Lung (tissue), 12 donors: ENCODE data around the gene ABHD12. TPM values are rescaled to one million over a fixed set of nuclear protein-coding genes. Genes with fewer than 3 reads are reported as not detected.
A peak's percentile ranks its signal among the peaks of the same experiment; 100 is the strongest.

Experiments used
- ATAC-seq: fragments of 200-7000 bp; cut with Tn5 transposase; one replicate; pipeline ENCODE4 v1.9.1; 2020; ENCODE audit warnings: moderate number of reproducible peaks; ENCODE audit not compliant: insufficient read depth, low FRiP score
- DNase-seq, 3 donors: peaks; one replicate each; pipeline ENCODE4 v3.0.0-alpha.2; 2013 to 2017
- H3K27ac ChIP-seq, 2 donors: one replicate each; pipeline ENCODE4 v1.5.1; 2013; ENCODE audit warnings: mild to moderate bottlenecking in 2 of 2, moderate library complexity in 2 of 2, control low read depth in 1 of 2, inconsistent platforms in 1 of 2, low read depth in 1 of 2, low read length in 1 of 2
- H3K27me3 ChIP-seq, 3 donors: one replicate each; pipeline ENCODE4 v1.5.1; 2013; ENCODE audit warnings: low read length in 2 of 3; ENCODE audit not compliant: control insufficient read depth in 3 of 3, insufficient read depth in 3 of 3
- H3K36me3 ChIP-seq, 4 donors: one replicate each; pipeline ENCODE4 v1.5.1; 2013; ENCODE audit warnings: low read length in 4 of 4, mild to moderate bottlenecking in 1 of 4, moderate library complexity in 1 of 4; ENCODE audit not compliant: control insufficient read depth in 4 of 4, insufficient read depth in 4 of 4
- H3K4me1 ChIP-seq, 5 donors: one replicate each; pipeline ENCODE4 v1.5.1; 2013; ENCODE audit warnings: low read length in 5 of 5, mild to moderate bottlenecking in 2 of 5, moderate library complexity in 1 of 5; ENCODE audit not compliant: control insufficient read depth in 5 of 5, insufficient read depth in 5 of 5
- H3K4me3 ChIP-seq: one replicate; pipeline ENCODE4 v1.5.1; 2013; ENCODE audit warnings: mild to moderate bottlenecking, control low read depth, moderate library complexity
- H3K9ac ChIP-seq, 2 donors: one replicate each; pipeline ENCODE4 v1.5.1; 2013; ENCODE audit warnings: low read length in 2 of 2, control low read depth in 1 of 2; ENCODE audit not compliant: insufficient read depth in 1 of 2
- H3K9me3 ChIP-seq, 4 donors: one replicate each; pipeline ENCODE4 v1.5.1; 2013; ENCODE audit warnings: low read length in 3 of 4, mild to moderate bottlenecking in 1 of 4, moderate library complexity in 1 of 4; ENCODE audit not compliant: control insufficient read depth in 4 of 4, insufficient read depth in 3 of 4
- CTCF ChIP-seq: IDR thresholded peaks from 2 replicates; pipeline ENCODE4 v1.5.1; 2012; ENCODE audit warnings: mild to moderate bottlenecking; ENCODE audit errors: control extremely low read depth, extremely low read depth
- WGBS, 2 donors: extraction: QIAGEN DNeasy Blood & Tissue Kit; methylation state at CpG; one replicate each; pipeline ENCODE4 v1.1.7; 2013; 5-methylcytosine and 5-hydroxymethylcytosine counted together
- polyA plus RNA-seq, 2 donors: library from polyadenylated mRNA; stranded (reverse); fragments of 200-250 nt; gene quantifications; one replicate each; pipeline ENCODE4 v1.2.1, GENCODE V29; 2013
- total RNA-seq, 2 donors: library from RNA; depleted of rRNA in 1 of 2; stranded (reverse); fragments of >200 nt in 1 of 2; gene quantifications; one replicate each; pipeline ENCODE4 v1.2.1, GENCODE V29; 2014 to 2021
- donor health status: control.
- donor health status: control.
- donor health status: Bipolar disorder and iron deficiency.
- donor health status: healthy.
- donor health status: DM: yes; HTN: yes; CAD: no.

The ABHD12 gene
- total and polyA plus RNA-seq, 4 donors: 34.3 to 58.1 (median 44.6) TPM

- H3K27me3 ChIP-seq: no peaks in the 10 kb centered on the region
- H3K4me3 ChIP-seq: no peak overlapping the region
- DNase-seq (peak in 1 of 3 donors; percentile 6), ATAC-seq (no peak)
- TF ChIP-seq CTCF: no peak
- 95 to 100% methylated on average over 16 of the region's 16 CpGs for WGBS, 2 donors
- H3K9me3 ChIP-seq: peaks cover 0 to 3% (median 0%) of the 10 kb centered on the region in 4 donors
- no peaks in the 10 kb centered on the region for H3K4me1 ChIP-seq
- no peak overlapping the region for H3K9ac ChIP-seq
- no peak overlapping the region for H3K27ac ChIP-seq
- peaks cover 11 to 83% (median 26%) of the 10 kb centered on the region in 4 donors for H3K36me3 ChIP-seq
Measured at GRCh38 chr20:25287631-25288290, 102.9 kb downstream of the ABHD12 start.

GRCh38 chr20:25286917-25287316 is 103.7 kb downstream of the ABHD12 start:
- ATAC-seq: no peak
- Histone ChIP-seq H3K9ac (no peak overlapping the region), H3K4me3 (no peak overlapping the region), H3K27me3 (no peaks in the 10 kb centered on the region), H3K9me3 (peaks cover 0 to 3% (median 0%) of the 10 kb centered on the region in 4 donors), H3K27ac (no peak overlapping the region), H3K36me3 (peaks cover 11 to 83% (median 27%) of the 10 kb centered on the region in 4 donors), H3K4me1 (no peaks in the 10 kb centered on the region)
- no peak for DNase-seq
- TF ChIP-seq CTCF: no peak
- 94% methylated on average over 12 of the region's 12 CpGs for WGBS, 2 donors

- no peak overlapping the region for H3K9ac ChIP-seq
- no peaks in the 10 kb centered on the region for H3K4me1 ChIP-seq
- no peaks in the 10 kb centered on the region for H3K27me3 ChIP-seq
- H3K27ac ChIP-seq: no peak overlapping the region
- ATAC-seq (no peak), DNase-seq (peak in 1 of 3 donors; percentile 4)
- no peak for TF ChIP-seq CTCF
- whole genome bisulfite sequencing, 2 donors: 88 to 93% methylated on average over 24 of the region's 24 CpGs
- no peak overlapping the region for H3K4me3 ChIP-seq
- H3K36me3 ChIP-seq: peaks cover 11 to 83% (median 24%) of the 10 kb centered on the region in 4 donors
- no peaks in the 10 kb centered on the region for H3K9me3 ChIP-seq
Measured at GRCh38 chr20:25285856-25286798, 104.5 kb downstream of the ABHD12 start.
